Nucleus accumbens (tissue), 56 donors: ENCODE data around the gene SLC15A2.
"Not testable (repeated sequence)": the region's sequence is repeated elsewhere in the genome, so short reads cannot be mapped to it uniquely, and the experiment has no call there.

ENCODE experiments used
- DNase-seq, 56 donors: peaks; one replicate each; lab custom pipeline; 2025; lab: John Stamatoyannopoulos, UW

SLC15A2 gene, protein sequence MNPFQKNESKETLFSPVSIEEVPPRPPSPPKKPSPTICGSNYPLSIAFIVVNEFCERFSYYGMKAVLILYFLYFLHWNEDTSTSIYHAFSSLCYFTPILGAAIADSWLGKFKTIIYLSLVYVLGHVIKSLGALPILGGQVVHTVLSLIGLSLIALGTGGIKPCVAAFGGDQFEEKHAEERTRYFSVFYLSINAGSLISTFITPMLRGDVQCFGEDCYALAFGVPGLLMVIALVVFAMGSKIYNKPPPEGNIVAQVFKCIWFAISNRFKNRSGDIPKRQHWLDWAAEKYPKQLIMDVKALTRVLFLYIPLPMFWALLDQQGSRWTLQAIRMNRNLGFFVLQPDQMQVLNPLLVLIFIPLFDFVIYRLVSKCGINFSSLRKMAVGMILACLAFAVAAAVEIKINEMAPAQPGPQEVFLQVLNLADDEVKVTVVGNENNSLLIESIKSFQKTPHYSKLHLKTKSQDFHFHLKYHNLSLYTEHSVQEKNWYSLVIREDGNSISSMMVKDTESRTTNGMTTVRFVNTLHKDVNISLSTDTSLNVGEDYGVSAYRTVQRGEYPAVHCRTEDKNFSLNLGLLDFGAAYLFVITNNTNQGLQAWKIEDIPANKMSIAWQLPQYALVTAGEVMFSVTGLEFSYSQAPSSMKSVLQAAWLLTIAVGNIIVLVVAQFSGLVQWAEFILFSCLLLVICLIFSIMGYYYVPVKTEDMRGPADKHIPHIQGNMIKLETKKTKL

DNA sequence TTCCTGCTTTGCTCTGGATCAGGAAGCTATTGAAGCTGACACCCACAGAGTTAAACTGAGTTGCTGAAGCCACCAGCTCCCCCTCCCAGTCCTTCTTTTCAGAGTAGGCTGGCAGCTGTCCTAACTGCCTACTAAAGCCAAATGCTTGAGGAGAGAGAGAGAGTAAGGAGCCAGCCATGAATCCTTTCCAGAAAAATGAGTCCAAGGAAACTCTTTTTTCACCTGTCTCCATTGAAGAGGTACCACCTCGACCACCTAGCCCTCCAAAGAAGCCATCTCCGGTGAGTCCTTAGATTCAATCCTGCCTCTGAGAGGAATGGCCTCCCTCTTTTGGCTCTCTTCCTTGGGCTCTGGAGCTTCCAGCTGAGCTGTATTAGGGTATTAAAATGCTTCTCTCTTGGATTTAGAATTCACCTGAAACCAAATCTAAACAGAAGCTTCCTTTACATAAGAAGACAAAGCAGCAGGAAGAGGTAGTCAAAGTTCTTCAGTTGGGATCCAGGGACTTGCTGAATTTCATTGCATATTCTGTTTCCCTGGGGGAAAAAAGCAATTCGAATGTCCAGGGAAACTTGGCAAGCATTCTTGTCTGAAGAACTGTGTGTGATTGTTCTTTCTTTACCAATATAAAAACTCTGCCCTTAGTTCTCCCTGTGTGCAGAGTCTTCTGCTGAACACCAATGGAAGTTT, at the start of gene SLC15A2:
Gene SLC15A2, plus strand, starts transcription at position 101 of the 690 bp plus-strand sequence. Its CDS starts 76 bp downstream, at position 177.
- DNase-seq = peak in 22 of 56 donors; percentile 0 to 63 (median 20)

DNA sequence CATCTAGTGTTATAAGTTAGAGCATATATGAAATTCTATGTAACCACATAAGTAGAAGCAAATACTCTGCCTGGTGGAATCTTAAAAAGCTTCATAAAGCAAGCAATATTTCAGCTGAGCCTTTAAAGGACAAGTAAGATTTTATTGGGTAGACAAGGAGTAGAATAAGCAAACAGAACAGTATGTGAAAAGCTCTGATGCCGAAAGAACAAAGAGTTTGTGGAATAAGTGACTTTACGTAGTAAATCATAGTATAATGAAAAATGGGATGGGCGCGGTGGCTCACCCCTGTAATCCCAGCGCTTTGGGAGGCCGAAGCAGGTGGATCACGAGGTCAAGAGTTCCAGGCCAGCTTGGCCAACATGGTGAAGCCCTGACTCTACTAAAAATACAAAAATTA, 49.3 kb upstream of the SLC15A2 start:
- DNase-seq = no peak

DNA sequence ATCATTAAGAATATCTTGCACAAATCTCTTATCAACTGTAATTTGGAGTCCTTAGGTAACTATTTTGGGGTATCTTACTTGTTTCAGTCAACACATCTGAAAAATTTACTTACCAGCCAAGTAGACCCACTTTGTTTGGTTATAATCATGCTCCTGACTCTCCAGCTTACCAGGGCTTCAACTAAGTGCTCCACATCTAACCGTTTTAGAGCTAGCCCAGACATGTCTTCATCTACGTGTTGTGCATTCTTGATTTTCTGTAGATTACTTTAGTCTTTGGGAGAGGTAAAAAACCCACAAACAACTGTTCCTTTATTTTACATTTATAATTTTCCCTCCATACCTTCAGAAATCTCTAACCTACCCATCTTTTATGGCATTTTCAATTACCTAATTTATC, 41.9 kb upstream of the SLC15A2 start:
- DNase-seq = no peak

DNA sequence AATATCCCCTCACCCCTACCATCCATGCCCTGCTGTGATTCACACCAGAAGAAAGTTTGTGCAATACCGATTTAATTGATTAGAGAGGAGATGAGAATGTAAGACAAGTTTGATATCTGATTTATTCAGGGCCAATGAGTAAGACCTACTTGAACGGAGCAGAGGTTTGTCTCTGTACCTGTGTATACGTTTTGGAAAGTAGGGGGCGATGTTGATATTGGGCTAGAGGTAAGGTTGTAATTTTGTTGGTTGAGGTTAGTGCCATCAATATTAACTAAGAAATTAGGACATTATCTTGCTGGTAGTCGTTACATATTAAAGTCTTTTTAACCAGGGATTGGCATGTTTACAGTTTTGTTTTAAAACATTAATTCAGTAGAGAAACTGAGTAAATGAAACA, 38.6 kb upstream of the SLC15A2 start:
- DNase-seq = no peak

DNA sequence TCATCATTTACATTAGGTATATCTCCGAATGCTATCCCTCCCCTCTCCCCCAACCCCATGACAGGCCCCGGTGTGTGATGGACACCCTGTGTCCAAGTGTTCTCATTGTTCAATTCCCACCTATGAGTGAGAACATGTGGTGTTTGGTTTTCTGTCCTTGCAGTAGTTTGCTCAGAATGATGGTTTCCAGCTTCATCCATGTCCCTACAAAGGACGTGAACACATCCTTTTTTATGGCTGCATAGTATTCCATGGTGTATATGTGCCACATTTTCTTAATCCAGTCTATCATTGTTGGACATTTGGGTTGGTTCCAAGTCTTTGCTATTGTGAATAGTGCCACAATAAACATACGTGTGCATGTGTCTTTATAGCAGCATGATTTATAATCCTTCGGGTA, 36.4 kb upstream of the SLC15A2 start:
- not testable (repeated sequence) for DNase-seq

DNA sequence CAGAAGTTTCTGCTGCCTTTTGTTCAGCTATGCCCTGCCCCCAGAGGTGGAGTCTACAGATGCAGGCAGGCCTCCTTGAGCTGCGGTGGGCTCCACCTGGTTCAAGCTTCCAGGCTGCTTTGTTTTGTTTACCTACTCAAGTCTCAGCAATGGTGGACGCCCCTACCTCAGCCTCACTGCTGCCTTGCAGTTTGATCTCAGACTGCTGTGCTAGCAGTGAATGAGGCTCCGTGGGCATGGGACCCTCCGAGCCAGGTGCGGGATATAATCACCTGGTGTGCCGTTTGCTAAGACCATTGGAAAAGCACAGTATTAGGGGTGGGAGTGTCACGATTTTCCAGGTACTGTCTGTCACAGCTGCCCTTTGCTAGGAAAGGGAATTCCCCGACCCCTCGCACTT, 31.0 kb upstream of the SLC15A2 start:
- DNase-seq = not testable (repeated sequence)

DNA sequence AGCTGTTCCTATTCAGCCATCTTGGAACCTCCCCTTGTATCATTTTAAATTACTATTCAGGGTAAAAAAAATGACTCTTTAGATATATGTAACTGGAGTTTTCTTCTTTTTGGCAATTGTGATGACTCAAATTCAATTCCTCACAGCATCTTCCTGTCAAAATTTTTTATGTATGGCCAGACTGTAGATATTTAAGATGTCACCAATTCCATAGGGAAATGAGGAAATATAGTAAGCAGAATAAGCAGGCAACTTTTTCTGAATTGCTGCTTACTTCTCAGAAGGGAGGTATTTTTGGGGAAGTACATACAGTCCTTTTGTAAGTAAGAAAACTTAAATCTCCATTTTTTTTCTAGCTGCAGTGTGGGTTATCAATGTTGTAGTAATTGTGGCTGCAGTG, 30.4 kb upstream of the SLC15A2 start:
- DNase-seq = no peak

DNA sequence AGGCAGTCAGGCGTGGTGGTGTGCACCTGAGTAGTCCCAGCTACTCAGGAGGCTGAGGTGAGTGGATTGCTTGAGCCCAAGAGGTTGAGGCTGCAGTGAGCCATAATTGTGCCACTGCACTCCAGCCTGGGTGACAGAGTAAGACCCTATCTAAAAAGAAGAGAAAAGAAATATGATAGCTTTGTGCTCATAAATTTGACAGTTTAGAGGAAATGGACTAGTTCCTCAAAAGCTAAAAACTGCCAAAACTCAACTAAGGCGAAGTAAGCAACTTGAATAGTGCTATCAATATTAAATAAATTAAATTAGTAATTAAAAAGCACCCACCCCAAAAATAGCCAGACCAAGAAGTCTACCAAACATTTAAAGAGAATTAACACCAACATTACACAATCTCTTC, 24.5 kb upstream of the SLC15A2 start:
- DNase-seq = no peak

DNA sequence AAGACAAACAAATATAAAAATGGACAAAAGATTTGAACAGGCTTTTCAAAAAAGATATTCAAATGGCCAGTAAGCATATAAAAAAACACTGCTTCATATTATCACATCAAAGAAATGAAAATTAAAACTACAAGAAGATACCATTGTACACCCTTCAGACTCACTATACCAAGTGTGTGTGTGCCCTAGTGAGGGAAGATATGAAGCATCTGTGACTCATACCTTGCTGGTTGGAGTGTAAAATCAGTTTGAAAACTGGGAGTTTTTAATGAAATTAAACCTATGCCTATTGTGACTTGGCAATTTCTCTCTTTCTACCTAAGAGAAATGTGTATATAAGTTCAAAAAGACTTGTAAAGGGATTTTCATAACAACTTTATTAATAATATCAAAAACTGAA, 23.5 kb upstream of the SLC15A2 start:
- no peak for DNase-seq

DNA sequence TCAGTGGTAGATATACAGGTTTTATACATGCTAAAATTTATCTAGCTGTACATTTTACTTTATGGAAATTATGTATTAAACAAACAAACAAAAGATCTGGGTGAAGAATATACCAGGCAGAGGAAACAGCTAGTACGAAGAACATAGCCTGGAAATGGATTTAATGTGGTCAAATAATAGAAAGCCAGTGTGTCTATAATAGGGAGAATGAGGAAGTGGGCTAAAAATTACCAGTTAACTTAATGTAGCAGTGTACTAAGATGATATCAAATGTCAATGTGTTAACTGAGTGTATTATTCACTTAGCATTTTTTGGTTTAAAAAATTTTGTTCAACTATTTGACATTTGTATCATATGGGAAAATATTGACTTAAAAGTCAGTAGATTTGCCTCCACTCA, 22.8 kb upstream of the SLC15A2 start:
- no peak for DNase-seq

DNA sequence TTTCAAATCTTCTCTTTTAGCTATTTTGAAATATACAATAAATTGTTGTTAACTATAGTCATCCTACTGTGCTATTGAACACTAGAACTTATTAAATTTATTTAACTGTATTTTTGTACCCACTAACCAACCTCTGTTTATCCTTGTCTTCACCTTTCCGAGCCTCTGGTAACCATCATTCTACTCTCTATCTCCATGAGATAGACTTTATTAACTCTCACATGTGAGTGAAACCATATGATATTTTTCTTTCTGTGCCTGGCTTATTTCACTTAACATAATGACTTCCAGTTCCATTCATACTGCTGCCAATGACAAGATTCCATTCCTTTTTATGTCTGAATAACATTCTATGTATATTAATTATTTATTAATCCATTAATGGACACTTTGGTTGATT, 15.8 kb upstream of the SLC15A2 start:
- no peak for DNase-seq

DNA sequence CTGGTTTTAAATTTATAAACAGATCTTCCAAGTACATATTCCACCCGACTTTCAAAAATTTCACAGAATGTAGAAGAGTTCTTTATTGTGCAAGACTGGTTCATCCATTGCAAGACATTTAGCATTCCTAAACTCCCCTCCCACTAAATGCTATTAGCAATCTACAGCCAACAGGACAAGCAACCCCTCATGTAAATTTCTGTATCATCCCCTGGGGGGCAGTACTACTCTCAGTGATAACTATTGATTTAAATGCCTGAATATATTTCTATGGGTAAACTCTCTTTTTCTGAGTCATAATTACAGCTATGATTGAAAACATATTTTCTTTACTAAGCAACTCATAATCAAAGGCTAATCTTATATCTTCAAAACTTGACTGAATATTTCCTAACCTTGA, 10.7 kb upstream of the SLC15A2 start:
- no peak for DNase-seq

DNA sequence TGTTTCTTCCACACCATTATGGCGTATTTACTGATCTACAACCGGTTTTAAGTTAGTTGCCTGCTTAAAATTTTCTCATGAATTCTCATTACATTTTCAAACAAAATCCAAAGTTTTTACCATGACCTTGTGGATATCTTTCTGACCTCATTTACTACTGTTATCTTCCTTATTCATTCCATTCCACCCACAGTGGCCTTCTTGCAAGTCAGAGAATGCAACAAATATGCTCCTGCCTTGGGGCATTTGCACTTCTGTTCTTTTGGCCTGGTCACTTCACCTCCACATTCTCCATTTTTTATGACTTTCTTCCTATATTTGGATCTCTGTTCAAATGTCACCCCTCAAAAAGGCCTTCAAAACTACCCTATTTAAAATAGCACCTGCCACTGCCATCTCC, 8.8 kb upstream of the SLC15A2 start:
- DNase-seq = no peak

DNA sequence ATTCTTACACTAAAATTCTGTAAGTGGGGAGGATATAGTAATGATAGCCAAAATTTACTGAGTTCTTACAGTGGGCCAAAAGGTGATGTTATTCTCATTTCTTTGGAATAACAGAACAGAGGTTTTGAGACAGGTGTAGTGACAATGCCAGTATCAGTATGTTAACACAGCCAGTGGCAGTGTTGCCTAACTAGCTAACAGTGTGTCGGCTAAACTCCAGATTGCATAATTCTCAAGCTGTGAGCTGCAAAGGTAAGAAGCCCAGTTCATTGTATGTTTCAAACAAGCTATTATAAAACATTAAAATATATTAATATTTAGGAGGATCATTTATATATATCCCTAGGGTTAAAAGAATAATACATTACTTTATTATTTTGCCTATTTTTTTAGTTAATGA, 920 bp downstream of the SLC15A2 start:
- DNase-seq = no peak

DNA sequence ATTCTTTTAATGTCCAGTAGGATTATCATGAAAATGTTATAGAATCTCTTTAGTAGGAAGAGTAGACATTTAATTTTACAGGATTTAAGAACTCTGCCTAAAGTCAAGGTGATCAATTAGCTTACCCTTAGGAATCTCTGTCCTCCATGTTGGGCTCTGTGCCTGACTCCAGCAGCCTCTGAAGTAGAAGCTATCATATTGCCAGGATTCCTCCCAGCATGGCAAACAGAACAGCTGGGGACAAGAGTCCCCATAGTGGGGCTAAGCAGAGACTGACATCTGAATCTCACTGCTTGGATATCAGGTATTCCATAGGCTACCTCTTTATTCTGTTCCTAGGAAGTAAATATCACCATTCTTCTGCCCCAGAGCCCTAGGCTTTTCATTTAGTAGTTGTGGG, 1.5 kb downstream of the SLC15A2 start:
- no peak for DNase-seq

DNA sequence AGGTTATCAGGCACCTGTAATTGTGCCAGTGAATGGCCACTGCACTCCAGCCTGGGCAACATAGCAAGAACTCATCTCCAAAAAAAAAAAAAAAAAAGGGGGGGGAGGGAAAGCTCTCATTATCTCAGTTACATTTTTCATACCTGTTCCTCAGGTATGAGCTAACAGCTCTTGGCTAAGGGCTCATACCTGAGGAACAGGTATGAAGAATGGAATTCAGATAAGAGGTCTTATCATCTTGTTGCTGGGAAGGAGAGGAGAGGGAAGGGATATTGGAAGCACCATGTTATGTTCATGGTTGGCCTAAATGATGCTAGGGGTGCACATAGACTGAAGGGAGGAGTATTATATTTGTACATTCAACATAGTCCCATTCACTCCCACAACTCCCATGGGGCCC, 2.6 kb downstream of the SLC15A2 start:
- no peak for DNase-seq

DNA sequence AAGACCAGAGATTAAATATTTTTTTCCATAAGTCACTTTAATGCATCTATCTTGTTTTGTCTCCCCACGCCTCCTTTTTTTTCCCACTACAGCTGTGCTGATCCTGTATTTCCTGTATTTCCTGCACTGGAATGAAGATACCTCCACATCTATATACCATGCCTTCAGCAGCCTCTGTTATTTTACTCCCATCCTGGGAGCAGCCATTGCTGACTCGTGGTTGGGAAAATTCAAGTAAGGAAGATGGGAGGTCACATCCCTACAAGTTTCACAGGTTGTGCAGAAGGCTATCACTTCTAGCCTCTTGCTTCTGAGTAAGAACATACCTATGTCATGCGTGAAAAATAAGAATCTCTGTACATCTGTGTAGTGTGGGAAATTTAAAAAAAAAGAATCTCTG, 3.1 kb downstream of the SLC15A2 start:
- no peak for DNase-seq

DNA sequence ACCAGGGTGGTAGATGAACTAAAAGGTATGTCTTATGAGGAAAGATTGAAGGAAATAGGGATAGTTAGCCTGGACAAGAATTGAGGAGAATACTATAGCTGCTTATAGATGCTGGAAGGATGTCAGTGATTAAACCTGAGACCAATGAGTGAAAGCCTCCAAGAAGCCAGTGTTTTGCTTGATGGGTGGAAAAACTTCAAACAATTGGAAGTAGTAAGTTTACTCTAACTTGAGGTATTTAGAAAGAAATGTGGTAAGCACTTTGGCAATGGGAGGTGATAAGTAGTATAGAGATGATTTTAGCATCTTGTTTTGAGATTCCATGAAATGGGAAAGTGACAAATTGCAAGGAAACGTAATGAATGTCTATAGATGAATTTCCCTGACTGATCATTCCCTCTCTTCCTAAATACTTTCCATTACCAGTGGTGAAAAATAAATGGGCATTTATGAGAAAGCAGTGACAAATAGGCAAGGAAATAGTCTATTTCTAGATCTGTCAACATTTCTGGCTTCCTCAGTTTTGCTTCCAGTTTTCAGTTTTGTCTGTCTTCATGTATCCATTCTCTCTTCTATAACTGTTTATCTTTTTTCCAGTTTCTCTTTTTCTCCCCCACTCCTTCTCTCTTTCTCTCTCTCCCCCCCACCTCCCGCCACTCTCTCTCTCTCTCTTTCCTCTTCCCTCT, 19.2 kb downstream of the SLC15A2 start:
- no peak for DNase-seq

DNA sequence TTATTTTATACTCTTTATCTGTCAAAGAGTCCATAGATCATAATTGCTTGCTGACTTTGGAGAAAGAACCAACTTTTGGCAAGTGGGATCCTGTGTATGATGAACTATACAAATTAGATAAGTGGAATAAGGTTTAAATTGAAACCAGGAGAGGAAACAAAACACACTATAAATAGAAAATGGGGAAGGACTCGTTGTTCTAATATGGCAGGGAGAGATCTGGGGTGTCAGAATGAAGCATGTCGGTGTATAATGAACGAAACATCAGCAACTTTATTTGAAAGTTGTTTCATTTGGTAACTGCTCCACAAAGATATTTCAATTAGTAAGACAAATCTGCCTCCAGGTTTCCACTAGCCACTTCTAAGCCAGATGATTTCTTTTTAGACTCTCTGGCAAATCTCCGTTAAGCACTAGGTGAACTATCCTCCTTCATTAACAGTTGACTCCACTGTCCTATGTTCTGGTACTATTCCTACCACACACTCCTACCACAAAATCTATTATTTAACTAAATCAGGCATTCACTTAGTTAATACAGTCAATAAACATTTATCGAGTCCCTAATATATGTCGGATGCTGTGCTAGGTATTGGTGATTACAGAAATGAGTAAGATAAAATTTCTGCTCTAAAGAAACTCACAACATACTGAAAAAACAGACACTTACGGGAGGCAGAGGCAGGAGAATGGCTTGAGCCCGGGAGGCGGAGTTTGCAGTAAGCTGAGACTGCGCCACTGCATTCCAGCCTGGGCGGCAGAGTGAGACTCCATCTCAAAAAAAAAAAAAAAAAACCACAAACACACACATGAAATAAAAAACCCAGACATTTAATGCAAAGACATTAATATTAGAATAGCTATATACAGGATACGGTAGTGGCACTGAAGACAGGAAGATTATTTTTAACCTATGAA, 20.1 kb downstream of the SLC15A2 start:
- DNase-seq = no peak

DNA sequence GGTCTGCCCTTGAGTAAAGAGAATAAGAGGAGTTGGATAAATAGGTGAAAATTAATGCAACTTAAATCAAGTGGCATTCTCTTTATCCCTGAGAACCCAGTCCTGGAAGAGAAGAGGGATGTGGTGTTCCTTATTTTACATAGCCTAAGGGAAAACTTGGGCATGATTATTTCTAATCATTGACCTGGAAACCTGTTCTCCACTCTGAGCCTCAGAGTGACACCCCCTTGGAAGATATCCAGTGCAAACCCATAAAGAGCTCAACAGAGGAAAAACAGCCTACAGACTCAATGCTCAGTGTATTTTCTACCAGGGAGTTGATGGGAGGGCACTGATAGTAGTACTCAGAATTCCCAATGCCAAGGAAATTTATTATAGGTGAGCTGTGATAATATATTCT, 22.0 kb downstream of the SLC15A2 start:
- DNase-seq = peak in 3 of 56 donors; percentile 0 to 5 (median 3)
